Activated CD4-positive, alpha-beta T cell treated with anti-CD3 and anti-CD28 coated beads, Interleukin-2, amount 10 ng/mL, durations not matched to agents 24 days and 14 days (primary cell): ENCODE measurements around the gene RECK. TPM values are rescaled to one million over a fixed set of nuclear protein-coding genes. Genes with fewer than 3 reads are reported as not detected.
A peak's percentile ranks its signal among the peaks of the same experiment; 100 is the strongest.

Experiments
- DNase-seq: peaks from one replicate; pipeline ENCODE4 v3.0.0; 2022
- H3K27ac Mint-ChIP-seq: one replicate; pipeline ENCODE4 v1.8.0; 2022; ENCODE audit warnings: mild to moderate bottlenecking, mixed read lengths
- H3K27me3 Mint-ChIP-seq: one replicate; pipeline ENCODE4 v1.8.0; 2022; ENCODE audit warnings: mixed read lengths
- H3K36me3 Mint-ChIP-seq: one replicate; pipeline ENCODE4 v1.8.0; 2022; ENCODE audit warnings: low read depth, mild to moderate bottlenecking, mixed read lengths
- H3K4me1 Mint-ChIP-seq: one replicate; pipeline ENCODE4 v1.8.0; 2021; ENCODE audit warnings: mixed read lengths
- H3K4me3 Mint-ChIP-seq: one replicate; pipeline ENCODE4 v1.8.0; 2022; ENCODE audit warnings: mild to moderate bottlenecking, moderate library complexity, mixed read lengths
- H3K9me3 Mint-ChIP-seq: one replicate; pipeline ENCODE4 v1.8.0; 2021; ENCODE audit warnings: mixed read lengths
- intact Hi-C: fragments of 100-400 bp; cut with micrococcal nuclease; formaldehyde crosslinking; loops from one replicate; pipeline ENCODE4 v1.15.1; 2023
- total RNA-seq: library from RNA; stranded (reverse); gene quantifications from 2 replicates; pipeline ENCODE4 v1.2.3, GENCODE V29; 2022

The RECK gene
- total RNA-seq, 1 donor from 2014 or later, result 4.3 TPM

DNA sequence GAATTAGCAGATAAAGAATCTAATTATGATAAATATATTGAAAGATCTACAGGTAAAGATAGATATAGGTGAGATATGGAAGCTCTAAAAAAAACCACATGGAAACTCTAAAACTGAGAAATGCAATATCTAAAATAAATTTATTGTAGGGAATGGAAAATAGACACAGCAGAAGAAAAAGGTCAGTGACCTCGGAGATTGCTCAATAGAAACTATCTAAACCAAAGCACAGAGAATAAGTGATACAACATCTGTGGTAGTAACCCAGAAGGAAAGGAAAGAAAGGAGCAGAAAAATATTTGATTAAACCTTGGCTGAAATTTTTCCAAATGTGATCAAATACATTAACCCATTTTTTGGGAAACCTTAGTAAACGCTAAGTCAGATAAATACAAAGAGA, 56.7 kb downstream of the RECK start:
- intact Hi-C loops, result no loop called here
- H3K36me3 Mint-ChIP-seq, result peaks cover 7% of the 10 kb centered on the region
- H3K4me1 Mint-ChIP-seq, result peaks cover 15% of the 10 kb centered on the region
- peaks cover 7% of the 10 kb centered on the region for H3K9me3 Mint-ChIP-seq
- no peak for DNase-seq
- peak overlapping the region; percentile 32 for H3K27ac Mint-ChIP-seq
- H3K4me3 Mint-ChIP-seq, result no peak overlapping the region
- no peaks in the 10 kb centered on the region for H3K27me3 Mint-ChIP-seq

GRCh38 chr9:36099718-36100117, 63.0 kb downstream of the RECK start:
- H3K4me1 Mint-ChIP-seq, result peaks cover 8% of the 10 kb centered on the region
- no peaks in the 10 kb centered on the region for H3K27me3 Mint-ChIP-seq
- DNase-seq, result no peak
- peaks cover 3% of the 10 kb centered on the region for H3K36me3 Mint-ChIP-seq
- no peak overlapping the region for H3K27ac Mint-ChIP-seq
- intact Hi-C loops, result no loop called here
- no peaks in the 10 kb centered on the region for H3K9me3 Mint-ChIP-seq
- H3K4me3 Mint-ChIP-seq, result no peak overlapping the region

DNA sequence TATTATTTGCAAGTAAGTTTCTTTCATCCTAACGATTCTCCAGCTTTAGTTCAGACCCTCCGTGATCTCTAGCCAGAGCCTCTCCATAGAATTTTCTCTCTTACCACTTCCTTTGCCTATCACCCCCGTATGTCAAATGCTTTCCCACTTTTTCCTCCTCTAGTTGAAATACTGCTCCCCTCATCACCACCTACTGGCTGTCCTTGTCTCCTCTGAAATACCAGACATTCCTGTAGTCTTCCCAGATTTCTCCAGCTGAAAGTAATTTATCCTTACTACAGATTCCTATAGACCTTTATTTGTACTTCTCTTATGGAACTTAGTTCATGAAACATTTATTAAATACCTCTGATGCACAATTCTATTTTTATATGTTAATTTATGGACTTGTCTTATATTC, 63.8 kb downstream of the RECK start:
- DNase-seq, result no peak
- intact Hi-C loops, result no loop called here
- Mint-ChIP-seq H3K4me1 (peaks cover 12% of the 10 kb centered on the region), H3K36me3 (peaks cover 3% of the 10 kb centered on the region), H3K4me3 (no peak overlapping the region), H3K27me3 (no peaks in the 10 kb centered on the region), H3K27ac (no peak overlapping the region), H3K9me3 (no peaks in the 10 kb centered on the region)

DNA sequence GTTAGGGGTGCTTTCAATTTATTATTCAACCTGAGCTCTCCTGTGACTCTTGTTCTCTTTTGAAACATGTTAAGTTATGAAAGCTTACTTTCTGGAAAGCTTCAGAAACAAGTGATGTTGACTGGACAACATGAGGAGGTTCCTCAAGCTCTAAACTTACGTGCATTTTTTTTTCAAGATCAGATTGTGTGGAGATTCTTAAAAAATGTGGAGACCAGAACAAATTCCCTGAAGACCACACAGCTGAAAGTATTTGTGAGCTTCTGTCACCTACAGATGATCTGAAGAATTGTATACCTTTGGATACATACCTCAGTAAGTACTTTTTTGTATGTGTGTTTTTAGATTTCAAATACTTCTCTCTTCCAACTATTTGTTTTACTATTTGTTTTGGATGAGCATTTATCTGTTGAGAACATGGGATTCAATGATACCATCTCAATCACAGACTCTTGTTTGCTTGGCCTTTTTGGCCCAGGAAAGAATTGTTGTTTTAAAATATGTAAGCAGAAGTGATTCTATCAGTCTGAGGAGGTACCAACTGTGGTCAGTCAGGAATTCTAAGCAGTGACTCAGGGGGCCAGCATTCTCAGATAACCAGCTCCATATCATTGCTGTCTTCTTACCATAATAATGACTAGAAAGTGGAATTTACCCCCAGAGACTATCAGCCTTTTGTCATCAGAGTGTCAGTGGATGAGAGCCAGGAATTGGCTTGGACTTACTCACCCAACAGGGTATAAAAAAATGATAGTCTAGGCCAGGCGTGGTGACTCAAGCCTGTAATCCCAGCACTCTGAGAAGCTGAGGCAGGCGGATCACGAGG, 65.4 kb downstream of the RECK start:
- DNase-seq, result no peak
- Mint-ChIP-seq H3K9me3 (no peaks in the 10 kb centered on the region), H3K4me1 (peaks cover 12% of the 10 kb centered on the region), H3K27me3 (no peaks in the 10 kb centered on the region), H3K27ac (no peak overlapping the region), H3K4me3 (no peak overlapping the region), H3K36me3 (peaks cover 3% of the 10 kb centered on the region)
- intact Hi-C loops, result loop anchor here (2.0 kb wide), 1 partner anchor 35 kb away; the partner anchor contains the start of gene GLIPR2

DNA sequence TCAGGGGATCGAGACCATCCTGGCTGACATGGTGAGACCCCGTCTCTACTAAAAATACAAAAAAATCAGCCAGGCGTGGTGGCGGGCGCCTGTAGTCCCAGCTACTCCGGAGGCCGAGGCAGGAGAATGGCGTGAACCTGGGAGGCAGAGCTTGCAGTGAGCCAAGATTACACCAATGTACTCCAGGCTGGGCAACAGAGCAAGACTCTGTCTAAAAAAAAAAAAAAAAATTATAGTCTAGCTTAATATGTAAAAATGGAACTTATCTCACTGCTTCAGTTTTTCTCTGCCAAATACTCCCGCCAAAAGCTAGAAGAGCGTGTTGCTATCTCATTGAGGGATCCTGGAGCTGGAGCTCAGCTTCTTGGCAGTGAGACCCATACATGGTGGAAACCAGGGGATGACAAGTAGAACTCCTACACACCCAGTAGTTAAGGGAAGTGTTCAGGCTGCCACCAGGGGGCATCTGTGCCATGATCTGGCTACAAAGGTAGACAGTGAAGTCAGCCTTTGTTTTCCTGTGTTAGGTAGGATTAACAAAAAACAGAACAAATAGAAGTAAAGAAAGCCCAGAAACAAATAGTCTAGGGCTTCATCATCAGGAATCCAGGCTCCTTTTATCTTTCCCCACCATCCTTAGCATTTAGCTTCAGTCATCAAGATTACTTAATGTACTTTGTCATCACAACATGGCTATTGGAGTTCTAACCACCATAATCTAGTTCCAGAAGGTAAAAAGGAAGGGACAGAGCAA, 66.2 kb downstream of the RECK start:
- DNase-seq, result peak; percentile 95
- Mint-ChIP-seq H3K4me3 (no peak overlapping the region), H3K9me3 (no peaks in the 10 kb centered on the region), H3K27ac (peak overlapping the region; percentile 3), H3K27me3 (no peaks in the 10 kb centered on the region), H3K4me1 (peaks cover 12% of the 10 kb centered on the region), H3K36me3 (peaks cover 3% of the 10 kb centered on the region)
- intact Hi-C loops, result loop anchor here (1.0 to 2.0 kb wide), 4 partner anchors 34 to 225 kb away; partner anchors contain the start of genes CLTA and GLIPR2

- Mint-ChIP-seq H3K4me3 (no peak overlapping the region), H3K36me3 (peaks cover 15% of the 10 kb centered on the region), H3K4me1 (peaks cover 15% of the 10 kb centered on the region), H3K27me3 (no peaks in the 10 kb centered on the region), H3K9me3 (no peaks in the 10 kb centered on the region), H3K27ac (peak overlapping the region; percentile 6)
- no peak for DNase-seq
- intact Hi-C loops, result no loop called here
These were observed 72.4 kb downstream of the RECK start for GRCh38 chr9:36109071-36109470.

DNA sequence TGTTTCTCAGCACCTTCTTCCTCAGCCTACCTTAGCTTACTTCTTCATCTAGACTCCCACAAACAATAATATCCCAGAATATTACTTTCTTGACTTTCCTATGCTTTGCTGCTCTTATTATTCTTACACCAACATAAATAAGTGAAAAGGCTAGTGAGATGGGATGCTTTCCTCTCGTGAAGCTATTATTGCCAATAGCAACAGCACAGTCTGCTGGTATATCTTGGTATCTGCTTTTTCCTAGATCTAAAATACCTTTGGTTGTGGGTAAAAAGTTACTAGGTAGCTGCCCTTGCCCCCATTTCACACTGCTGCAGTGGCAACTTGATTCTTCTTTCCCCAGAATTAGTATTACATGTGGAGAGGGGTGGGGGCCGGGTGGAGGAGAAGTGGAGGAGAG, 73.7 kb downstream of the RECK start:
- intact Hi-C loops, result no loop called here
- Mint-ChIP-seq H3K4me3 (no peak overlapping the region), H3K4me1 (peaks cover 11% of the 10 kb centered on the region), H3K36me3 (peaks cover 15% of the 10 kb centered on the region), H3K27me3 (no peaks in the 10 kb centered on the region), H3K27ac (peak overlapping the region; percentile 57), H3K9me3 (no peaks in the 10 kb centered on the region)
- no peak for DNase-seq

GRCh38 chr9:36112516-36112915, 75.8 kb downstream of the RECK start:
- DNase-seq, result no peak
- Mint-ChIP-seq H3K27ac (no peak overlapping the region), H3K27me3 (no peaks in the 10 kb centered on the region), H3K9me3 (no peaks in the 10 kb centered on the region), H3K4me1 (peaks cover 11% of the 10 kb centered on the region), H3K36me3 (peaks cover 18% of the 10 kb centered on the region), H3K4me3 (no peak overlapping the region)
- intact Hi-C loops, result no loop called here

- Mint-ChIP-seq H3K9me3 (no peaks in the 10 kb centered on the region), H3K27me3 (no peaks in the 10 kb centered on the region), H3K4me1 (peaks cover 4% of the 10 kb centered on the region), H3K4me3 (no peak overlapping the region), H3K27ac (no peak overlapping the region), H3K36me3 (peaks cover 18% of the 10 kb centered on the region)
- no peak for DNase-seq
- intact Hi-C loops, result no loop called here
These were observed 77.3 kb downstream of the RECK start for GRCh38 chr9:36113999-36114398.

DNA sequence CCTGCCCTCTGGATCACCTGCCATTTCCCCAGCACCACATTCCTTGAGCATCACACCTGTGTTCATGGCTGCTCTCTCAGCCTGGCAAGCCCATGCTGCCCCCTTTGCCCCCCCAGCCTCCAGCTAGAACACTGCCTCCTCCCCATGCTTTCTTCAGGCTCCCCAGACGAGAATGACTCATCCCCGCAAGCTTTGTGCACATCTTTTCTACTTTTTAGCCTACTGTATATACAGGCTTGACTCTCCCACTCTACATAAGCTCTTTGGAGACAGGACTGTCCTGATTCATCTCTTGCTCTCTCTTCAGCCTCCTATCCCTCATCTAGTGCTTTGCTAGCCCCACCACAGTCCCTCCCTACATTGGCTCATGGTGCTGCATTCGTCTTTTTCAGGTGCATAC, 79.9 kb downstream of the RECK start:
- intact Hi-C loops, result no loop called here

GRCh38 chr9:36118201-36118600, 81.5 kb downstream of the RECK start:
- Mint-ChIP-seq H3K4me1 (no peaks in the 10 kb centered on the region), H3K9me3 (no peaks in the 10 kb centered on the region), H3K36me3 (peaks cover 19% of the 10 kb centered on the region), H3K27me3 (no peaks in the 10 kb centered on the region), H3K27ac (no peak overlapping the region), H3K4me3 (no peak overlapping the region)
- DNase-seq, result no peak
- intact Hi-C loops, result no loop called here

More for the DNA sequence above, 79.9 kb downstream of the RECK start:
- H3K9me3 Mint-ChIP-seq, result no peaks in the 10 kb centered on the region
- H3K36me3 Mint-ChIP-seq, result peaks cover 12% of the 10 kb centered on the region
- H3K27me3 Mint-ChIP-seq, result no peaks in the 10 kb centered on the region
- H3K4me1 Mint-ChIP-seq, result no peaks in the 10 kb centered on the region
- H3K27ac Mint-ChIP-seq, result no peak overlapping the region
- no peak for DNase-seq
- H3K4me3 Mint-ChIP-seq, result no peak overlapping the region

DNA sequence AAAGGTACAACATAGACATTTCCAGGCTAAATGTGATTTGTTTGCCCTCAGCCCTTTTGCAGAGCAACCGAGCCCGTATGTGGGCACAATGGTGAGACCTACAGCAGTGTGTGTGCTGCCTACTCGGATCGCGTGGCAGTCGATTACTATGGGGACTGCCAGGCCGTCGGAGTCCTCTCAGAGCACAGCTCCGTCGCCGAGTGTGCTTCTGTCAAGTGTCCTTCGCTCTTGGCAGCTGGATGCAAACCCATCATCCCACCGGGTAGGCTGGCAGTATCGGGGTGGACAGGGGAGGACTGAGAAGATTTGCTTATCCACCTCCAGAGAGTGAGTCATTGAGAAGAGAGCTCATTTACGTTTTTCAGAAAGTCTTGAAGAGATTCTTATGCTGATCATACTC, 82.0 kb downstream of the RECK start:
- Mint-ChIP-seq H3K27ac (no peak overlapping the region), H3K36me3 (peaks cover 19% of the 10 kb centered on the region), H3K27me3 (no peaks in the 10 kb centered on the region), H3K9me3 (no peaks in the 10 kb centered on the region), H3K4me3 (no peak overlapping the region), H3K4me1 (no peaks in the 10 kb centered on the region)
- no peak for DNase-seq
- intact Hi-C loops, result no loop called here

DNA sequence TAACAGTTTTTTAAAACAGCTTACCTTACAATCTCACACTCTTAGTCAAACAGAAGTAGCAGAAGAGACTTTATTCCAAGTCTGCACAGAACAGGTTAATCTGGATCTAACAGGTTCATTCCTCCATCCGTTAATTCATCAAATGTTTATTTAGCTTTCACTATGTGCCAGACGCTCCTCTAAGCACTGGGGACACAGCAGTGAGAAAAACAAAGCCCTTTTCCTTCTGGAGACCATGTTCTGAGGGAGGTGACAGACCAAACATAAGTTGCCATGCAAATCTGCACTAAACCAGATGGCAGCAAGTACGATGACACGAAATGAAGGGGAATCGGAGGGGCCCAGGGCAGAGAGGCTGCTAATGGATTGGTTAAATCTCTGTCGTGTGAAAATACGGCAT, 82.8 kb downstream of the RECK start:
- no peak for DNase-seq
- Mint-ChIP-seq H3K9me3 (no peaks in the 10 kb centered on the region), H3K36me3 (peaks cover 19% of the 10 kb centered on the region), H3K4me1 (no peaks in the 10 kb centered on the region), H3K27ac (no peak overlapping the region), H3K27me3 (no peaks in the 10 kb centered on the region), H3K4me3 (no peak overlapping the region)
- intact Hi-C loops, result no loop called here

GRCh38 chr9:36120705-36121104, 84.0 kb downstream of the RECK start:
- H3K27me3 Mint-ChIP-seq, result no peaks in the 10 kb centered on the region
- no peak for DNase-seq
- no peak overlapping the region for H3K27ac Mint-ChIP-seq
- H3K4me3 Mint-ChIP-seq, result no peak overlapping the region
- H3K9me3 Mint-ChIP-seq, result no peaks in the 10 kb centered on the region
- intact Hi-C loops, result no loop called here
- H3K4me1 Mint-ChIP-seq, result peaks cover 2% of the 10 kb centered on the region
- H3K36me3 Mint-ChIP-seq, result peaks cover 19% of the 10 kb centered on the region
